SK-N-SH treated with all-trans-retinoic acid at 6 μM for 48 hours (cell line): Measurements from ENCODE around the gene PLAU.

Source experiments
- ARNTL ChIP-seq: fragments of 450-650 bp; formaldehyde crosslinking; IDR thresholded peaks from 2 replicates; pipeline ENCODE4 v1.5.0; 2020; ENCODE audit warnings: low read depth, mild to moderate bottlenecking, moderate library complexity, borderline replicate concordance
- CREB5 ChIP-seq: fragments of 250-450 bp; sonication (Bioruptor Pico); IDR thresholded peaks from 2 replicates; pipeline ENCODE4 v1.5.1; 2020; ENCODE audit warnings: low read depth, mild to moderate bottlenecking, moderate library complexity
- CSRNP3 ChIP-seq: fragments of 250-450 bp; sonication (Bioruptor Pico); IDR thresholded peaks from 2 replicates; pipeline ENCODE4 v1.5.1; 2021; ENCODE audit warnings: mild to moderate bottlenecking, moderate library complexity
- ZNF70 ChIP-seq: fragments of 450-650 bp; formaldehyde crosslinking; IDR thresholded peaks from 2 replicates; pipeline ENCODE4 v1.5.0; 2020; ENCODE audit warnings: mild to moderate bottlenecking, moderate library complexity

- no peak for TF ChIP-seq ZNF70 (CRISPR knock-in tag)
- TF ChIP-seq ARNTL = no peak
- TF ChIP-seq CREB5 (CRISPR knock-in tag) = no peak
- no peak for TF ChIP-seq CSRNP3
Measured at GRCh38 chr10:73915206-73915851, 4.4 kb downstream of the PLAU start.
